OCI-LY3 (cell line): ENCODE data around the gene AQP5.

Source experiments
- H2AFZ ChIP-seq: fragments of 200-600, 300-600 bp; shearing (Covaris generic); 2 replicates; pipeline ENCODE4 v1.6.0; 2014; ENCODE audit warnings: antibody characterized with exemption, low read depth, low read length
- H3K27ac ChIP-seq: fragments of 200-600, 300-600 bp; sonication (generic); 2 replicates; pipeline ENCODE4 v1.5.1; 2014; ENCODE audit warnings: mild to moderate bottlenecking, low read length, moderate library complexity, mixed read lengths
- H3K27me3 ChIP-seq: fragments of 200-600, 300-600 bp; sonication (generic); 2 replicates; pipeline ENCODE4 v1.6.1; 2014; ENCODE audit warnings: low read depth, low read length, mixed read lengths
- H3K36me3 ChIP-seq: fragments of 200-600, 300-600 bp; sonication (generic); replicated peaks from 2 replicates; pipeline ENCODE3; 2014; ENCODE audit warnings: low read depth, low read length, mixed read lengths
- H3K4me1 ChIP-seq: fragments of 300-600, 200-600 bp; sonication (generic); 2 replicates; pipeline ENCODE4 v1.6.1; 2014; ENCODE audit warnings: low read length, mixed read lengths
- H3K4me2 ChIP-seq: fragments of 200-600, 300-600 bp; sonication (generic); 2 replicates; pipeline ENCODE4 v1.6.1; 2014; ENCODE audit warnings: low read length, mixed read lengths
- H3K4me3 ChIP-seq: fragments of 300-600, 200-600 bp; sonication (generic); 2 replicates; pipeline ENCODE4 v1.5.1; 2014; ENCODE audit warnings: antibody characterized with exemption, mild to moderate bottlenecking, low read length, moderate library complexity
- H3K79me2 ChIP-seq: fragments of 300-600, 200-600 bp; shearing (Covaris generic); 2 replicates; pipeline ENCODE4 v1.6.1; 2014; ENCODE audit warnings: mild to moderate bottlenecking, low read length, mixed read lengths
- H3K9ac ChIP-seq: fragments of 300-600, 200-600 bp; shearing (Covaris generic); 2 replicates; pipeline ENCODE4 v1.6.0; 2014; ENCODE audit warnings: mild to moderate bottlenecking, low read length, moderate library complexity
- H3K9me3 ChIP-seq: fragments of 200-600, 300-600 bp; shearing (Covaris generic); 2 replicates; pipeline ENCODE4 v1.6.1; 2014; ENCODE audit warnings: low read length, mixed read lengths; ENCODE audit not compliant: insufficient read depth
- H4K20me1 ChIP-seq: fragments of 200-600, 300-600 bp; sonication (generic); 2 replicates; pipeline ENCODE4 v1.6.1; 2016; ENCODE audit warnings: low read length, mixed read lengths; ENCODE audit not compliant: insufficient read depth
- CTCF ChIP-seq: fragments of 200-600, 300-600 bp; sonication (generic); IDR thresholded peaks from 2 replicates; pipeline ENCODE4 v1.5.1; 2014; ENCODE audit warnings: antibody characterized with exemption, low read length, low read depth
- EZH2phosphoT487 ChIP-seq: fragments of 200-600 bp; shearing (Covaris generic); IDR thresholded peaks from 2 replicates; pipeline ENCODE4 v1.6.1; 2018; ENCODE audit warnings: antibody characterized with exemption, mixed run types, low read depth

AQP5 gene

DNA sequence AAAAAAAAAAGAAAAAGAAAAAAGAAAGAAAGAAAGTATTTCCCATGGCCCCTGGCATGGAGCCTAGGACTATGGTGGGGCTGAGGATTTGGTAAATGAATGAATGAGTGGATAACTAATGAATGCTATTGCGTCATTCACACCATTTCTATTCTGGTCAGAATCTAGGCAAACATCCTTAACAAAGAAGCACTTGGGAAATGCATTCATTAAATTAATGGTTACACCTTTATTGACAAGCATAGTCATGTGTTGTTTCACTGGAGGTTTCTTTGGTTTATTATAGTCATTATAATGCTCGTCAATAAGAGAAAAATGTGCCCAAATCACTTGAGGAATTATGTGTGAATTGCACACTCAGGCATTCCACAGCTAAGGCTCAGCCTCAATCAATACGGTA, 24.7 kb upstream of the AQP5 start:
- peaks cover 7% of the 10 kb centered on the region for H3K27me3 ChIP-seq
- TF ChIP-seq CTCF (no peak), EZH2phosphoT487 (no peak)
- H3K4me3 ChIP-seq = no peak overlapping the region
- no peak overlapping the region for H3K4me2 ChIP-seq
- no peak overlapping the region for H3K27ac ChIP-seq
- no peaks in the 10 kb centered on the region for H3K4me1 ChIP-seq
- H2AFZ ChIP-seq = no peak overlapping the region
- no peak overlapping the region for H3K9ac ChIP-seq
- H3K79me2 ChIP-seq = no peaks in the 10 kb centered on the region
- no peaks in the 10 kb centered on the region for H4K20me1 ChIP-seq
- no peaks in the 10 kb centered on the region for H3K36me3 ChIP-seq
- no peaks in the 10 kb centered on the region for H3K9me3 ChIP-seq

GRCh38 chr12:49937639-49938300, 23.9 kb upstream of the AQP5 start:
- Histone ChIP-seq H3K4me1 (no peaks in the 10 kb centered on the region), H3K4me2 (no peak overlapping the region), H3K4me3 (no peak overlapping the region), H3K9me3 (no peaks in the 10 kb centered on the region), H3K36me3 (no peaks in the 10 kb centered on the region), H3K79me2 (no peaks in the 10 kb centered on the region), H3K27ac (no peak overlapping the region), H3K9ac (no peak overlapping the region), H2AFZ (no peak overlapping the region), H4K20me1 (no peaks in the 10 kb centered on the region), H3K27me3 (peaks cover 7% of the 10 kb centered on the region)
- TF ChIP-seq CTCF (no peak), EZH2phosphoT487 (no peak)

DNA sequence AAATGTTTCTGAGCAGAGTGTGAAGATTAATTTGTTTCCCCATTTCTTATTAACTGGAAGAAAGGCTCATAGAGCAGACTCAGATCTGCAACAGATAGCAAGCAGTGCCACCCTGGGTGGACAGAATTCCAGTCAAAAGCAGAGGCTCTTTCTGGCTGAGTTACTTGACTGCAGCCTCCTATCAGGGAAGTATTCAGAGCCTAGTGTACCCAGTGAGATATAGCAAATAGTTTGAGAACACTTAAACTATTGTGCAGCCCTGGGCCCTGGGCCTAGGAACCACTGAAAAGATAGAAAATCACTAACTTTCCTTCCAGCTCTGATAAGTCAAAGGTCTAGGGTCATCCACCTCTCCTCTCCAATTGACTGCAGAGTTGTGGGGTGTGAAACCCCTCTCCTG, 22.4 kb upstream of the AQP5 start:
- Histone ChIP-seq H4K20me1 (no peaks in the 10 kb centered on the region), H2AFZ (no peak overlapping the region), H3K4me1 (no peaks in the 10 kb centered on the region), H3K4me2 (no peak overlapping the region), H3K79me2 (no peaks in the 10 kb centered on the region), H3K4me3 (no peak overlapping the region), H3K27ac (no peak overlapping the region), H3K36me3 (no peaks in the 10 kb centered on the region), H3K9me3 (no peaks in the 10 kb centered on the region), H3K27me3 (peaks cover 7% of the 10 kb centered on the region), H3K9ac (no peak overlapping the region)
- TF ChIP-seq EZH2phosphoT487 (no peak), CTCF (no peak)

DNA sequence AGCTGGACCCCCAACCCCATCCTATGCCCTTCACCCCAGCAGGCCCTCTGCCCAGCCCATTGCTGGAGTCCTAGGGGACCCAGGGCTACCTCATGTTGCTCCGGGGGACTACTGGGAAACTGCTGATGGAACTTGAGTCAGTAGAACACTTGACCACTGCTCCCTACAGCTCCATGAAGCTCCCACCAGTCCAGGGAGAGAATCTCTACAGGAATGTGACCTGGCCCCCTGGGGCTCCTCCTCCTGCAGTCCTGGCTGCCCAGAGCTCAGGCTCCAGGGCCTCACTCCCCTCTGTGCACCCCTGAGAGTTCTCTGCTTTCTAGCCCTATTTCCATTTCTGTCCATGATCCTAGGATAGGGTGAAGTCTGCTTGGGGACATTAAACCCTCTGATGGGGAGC, 22.0 kb upstream of the AQP5 start:
- no peak overlapping the region for H3K9ac ChIP-seq
- H2AFZ ChIP-seq = no peak overlapping the region
- H3K4me1 ChIP-seq = no peaks in the 10 kb centered on the region
- no peaks in the 10 kb centered on the region for H3K79me2 ChIP-seq
- H3K36me3 ChIP-seq = no peaks in the 10 kb centered on the region
- no peaks in the 10 kb centered on the region for H3K9me3 ChIP-seq
- peaks cover 7% of the 10 kb centered on the region for H3K27me3 ChIP-seq
- no peak for TF ChIP-seq CTCF
- TF ChIP-seq EZH2phosphoT487 = no peak
- no peak overlapping the region for H3K27ac ChIP-seq
- H4K20me1 ChIP-seq = no peaks in the 10 kb centered on the region
- no peak overlapping the region for H3K4me3 ChIP-seq
- H3K4me2 ChIP-seq = no peak overlapping the region
